GM13977 (cell line): ENCODE data around the gene GSG1L.

Experiments
- DNase-seq: peaks from one replicate; pipeline ENCODE4 v3.0.0; 2012; ENCODE audit warnings: low spot score
- in situ Hi-C: fragments of 300-500 bp; cut with MboI; formaldehyde crosslinking; loops from one replicate; pipeline ENCODE4 v1.12.0; 2022; ENCODE audit warnings: low sequenced_read_pairs, low pct_unique_long_range_greater_than_20kb, mixed read lengths, inconsistent platforms; ENCODE audit not compliant: unreplicated experiment
- TF ChIP-seq, protein P1 (sequence below): IDR thresholded peaks from 2 replicates; pipeline ENCODE4 v1.5.1; 2012; ENCODE audit warnings: mild to moderate bottlenecking, control low read depth; ENCODE audit not compliant: insufficient read depth; ENCODE audit errors: extremely low read depth, missing control alignments

GSG1L gene

DNA sequence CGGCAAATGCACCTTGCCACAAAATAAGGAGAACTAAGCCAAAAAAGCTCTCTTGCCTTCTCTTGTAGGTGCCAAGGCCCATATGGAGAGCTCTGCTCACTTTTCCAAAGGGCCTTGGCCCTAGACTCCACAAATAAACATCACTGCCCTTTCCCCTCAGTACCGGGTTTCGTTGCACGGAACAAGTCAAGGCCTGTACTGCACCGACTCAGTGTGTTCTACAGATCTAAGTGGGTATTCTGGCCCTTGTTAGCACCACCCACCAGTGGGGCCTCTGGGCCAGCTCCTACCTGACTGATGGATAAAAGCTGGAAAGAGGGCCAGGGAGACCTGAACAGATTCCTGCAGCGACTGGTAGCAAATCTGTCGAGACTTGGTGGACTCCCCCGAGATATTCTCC, 43.7 kb upstream of the GSG1L start:
- no peak for DNase-seq
- in situ Hi-C loops: no loop called here
- TF ChIP-seq, protein P1, sequence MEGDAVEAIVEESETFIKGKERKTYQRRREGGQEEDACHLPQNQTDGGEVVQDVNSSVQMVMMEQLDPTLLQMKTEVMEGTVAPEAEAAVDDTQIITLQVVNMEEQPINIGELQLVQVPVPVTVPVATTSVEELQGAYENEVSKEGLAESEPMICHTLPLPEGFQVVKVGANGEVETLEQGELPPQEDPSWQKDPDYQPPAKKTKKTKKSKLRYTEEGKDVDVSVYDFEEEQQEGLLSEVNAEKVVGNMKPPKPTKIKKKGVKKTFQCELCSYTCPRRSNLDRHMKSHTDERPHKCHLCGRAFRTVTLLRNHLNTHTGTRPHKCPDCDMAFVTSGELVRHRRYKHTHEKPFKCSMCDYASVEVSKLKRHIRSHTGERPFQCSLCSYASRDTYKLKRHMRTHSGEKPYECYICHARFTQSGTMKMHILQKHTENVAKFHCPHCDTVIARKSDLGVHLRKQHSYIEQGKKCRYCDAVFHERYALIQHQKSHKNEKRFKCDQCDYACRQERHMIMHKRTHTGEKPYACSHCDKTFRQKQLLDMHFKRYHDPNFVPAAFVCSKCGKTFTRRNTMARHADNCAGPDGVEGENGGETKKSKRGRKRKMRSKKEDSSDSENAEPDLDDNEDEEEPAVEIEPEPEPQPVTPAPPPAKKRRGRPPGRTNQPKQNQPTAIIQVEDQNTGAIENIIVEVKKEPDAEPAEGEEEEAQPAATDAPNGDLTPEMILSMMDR: no peak

DNA sequence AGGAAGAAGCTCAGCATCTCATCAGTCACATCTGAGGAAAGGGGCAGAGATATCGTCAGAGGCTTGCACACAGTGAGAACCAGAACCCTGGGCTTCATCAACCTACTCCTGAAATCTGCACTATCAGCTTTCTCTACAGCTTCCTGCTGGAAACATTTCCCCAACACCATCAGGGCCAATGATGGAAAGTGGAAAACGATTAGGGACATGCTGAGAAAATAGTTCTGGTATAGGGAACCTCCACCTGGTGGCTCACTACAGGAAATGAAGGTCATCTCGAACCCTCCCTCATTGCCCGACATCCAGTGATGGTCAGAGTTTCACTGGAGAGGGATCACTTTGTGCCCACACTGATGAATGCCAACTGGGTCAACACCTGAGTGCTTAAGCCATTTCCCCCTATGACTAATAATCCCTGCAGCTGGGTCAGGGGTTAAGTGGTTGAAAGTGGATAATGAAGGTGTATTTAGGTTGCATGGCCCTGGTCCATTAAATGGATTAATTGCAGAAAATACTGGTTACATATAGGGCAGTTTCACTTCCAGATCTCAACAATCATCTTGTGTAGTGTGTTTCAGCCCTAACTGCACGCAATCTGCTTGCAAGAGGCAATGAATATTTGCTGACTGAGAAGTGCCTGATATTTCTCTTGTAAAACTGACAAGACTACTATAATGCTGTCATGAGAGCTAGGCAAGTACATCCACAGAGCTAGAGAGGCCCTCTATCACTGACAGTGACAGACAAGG, 43.1 kb upstream of the GSG1L start:
- TF ChIP-seq, protein P1: no peak
- no peak for DNase-seq
- in situ Hi-C loops: no loop called here

DNA sequence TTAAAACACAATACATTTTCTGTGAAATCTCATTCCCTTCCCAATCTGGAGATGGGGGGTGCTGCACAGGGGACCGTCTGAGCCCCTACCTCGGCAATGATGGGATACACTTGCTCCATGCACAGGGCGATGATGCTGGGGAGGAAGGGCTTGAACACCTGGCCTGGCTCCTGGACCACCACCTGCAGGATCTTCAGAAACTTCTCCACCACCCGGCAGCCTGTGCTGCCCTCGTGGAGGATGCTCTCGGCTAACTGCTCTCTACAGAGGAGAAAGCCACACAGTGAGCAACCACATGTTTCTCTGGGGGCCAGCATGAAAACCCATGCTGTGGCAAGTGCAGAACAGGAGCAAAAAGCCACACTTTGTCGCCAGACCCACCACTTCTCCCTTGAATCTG, 42.4 kb upstream of the GSG1L start:
- TF ChIP-seq, protein P1: no peak
- DNase-seq: no peak
- in situ Hi-C loops: no loop called here

DNA sequence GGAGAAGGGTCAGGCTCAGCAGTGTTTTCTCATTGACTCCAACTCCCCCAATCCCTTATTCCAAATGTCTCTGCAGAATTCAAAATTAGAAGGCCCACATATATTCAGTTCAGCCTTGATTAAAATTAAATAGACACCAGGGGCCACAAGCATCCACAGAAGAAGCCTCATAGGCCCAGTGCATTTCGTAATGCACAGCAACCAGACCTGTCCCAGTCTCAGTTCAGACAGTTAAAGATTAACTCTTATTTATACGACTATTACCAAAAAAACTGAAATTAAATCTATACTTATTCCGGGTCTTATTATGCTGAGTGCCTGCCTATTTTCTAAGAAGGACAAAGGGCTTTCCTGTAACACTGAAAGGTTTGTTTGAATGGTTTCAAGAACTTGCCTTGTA, 41.8 kb upstream of the GSG1L start:
- TF ChIP-seq, protein P1: no peak
- in situ Hi-C loops: no loop called here
- DNase-seq: no peak

DNA sequence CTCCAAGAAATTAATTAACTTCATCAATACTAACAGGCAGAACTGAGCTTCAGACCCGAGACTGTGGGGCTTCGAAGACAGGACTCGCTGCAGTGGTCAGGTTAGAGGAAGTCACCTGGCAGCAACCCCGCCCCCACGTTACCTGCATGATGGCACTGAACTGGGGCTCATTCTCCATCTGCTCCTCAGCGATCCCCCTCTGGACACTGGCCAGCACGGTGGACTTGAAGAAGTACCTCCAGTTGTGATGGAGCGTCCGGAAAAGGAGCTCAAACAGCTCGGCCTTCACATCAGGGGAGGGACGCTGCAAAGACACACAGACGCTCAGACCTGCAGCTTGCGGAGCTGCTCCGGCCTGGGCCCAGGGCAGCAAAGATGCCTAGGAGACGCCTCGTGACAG, 40.9 kb upstream of the GSG1L start:
- no peak for DNase-seq
- TF ChIP-seq, protein P1: no peak
- in situ Hi-C loops: no loop called here

DNA sequence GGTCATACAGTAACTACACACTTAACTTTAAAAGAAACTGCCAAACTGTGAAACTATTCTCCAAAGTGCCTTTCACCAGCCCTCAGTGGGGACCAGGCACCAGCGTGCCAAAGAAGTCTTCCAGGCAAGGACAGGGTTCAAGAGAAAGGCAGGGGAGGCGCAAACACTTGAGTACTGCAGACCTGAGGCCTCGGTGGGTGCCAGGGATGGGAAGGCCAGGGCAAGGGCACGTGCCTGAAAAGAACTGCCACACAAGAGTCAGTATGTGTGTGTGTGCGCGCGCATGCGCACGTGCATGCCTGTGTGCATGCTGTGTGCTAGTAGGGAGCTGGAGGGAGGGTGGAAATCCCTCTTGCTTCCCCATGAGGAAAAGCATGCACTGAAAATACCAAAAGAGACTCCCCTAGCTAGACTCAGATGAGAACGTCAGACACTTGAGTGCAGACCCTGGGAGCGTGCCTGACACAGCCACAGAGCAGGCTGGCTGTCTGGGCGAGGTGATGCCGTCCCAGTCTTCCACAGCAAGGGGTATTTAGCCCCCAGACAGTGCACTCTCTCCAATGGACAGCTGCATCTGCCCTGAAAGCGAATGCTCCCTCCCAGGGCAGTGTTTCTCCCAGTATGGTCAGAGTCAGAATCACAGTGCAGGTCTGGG, 40.1 kb upstream of the GSG1L start:
- no peak for DNase-seq
- TF ChIP-seq, protein P1: no peak
- in situ Hi-C loops: no loop called here
